ENCODE data around the gene TMEM208. TPM values are rescaled to one million over a fixed set of nuclear protein-coding genes. Genes with fewer than 3 reads are reported as not detected.

TMEM208 gene
- polyA plus RNA-seq, 3 donors, result 45.4 to 130 (median 117) TPM

DNA sequence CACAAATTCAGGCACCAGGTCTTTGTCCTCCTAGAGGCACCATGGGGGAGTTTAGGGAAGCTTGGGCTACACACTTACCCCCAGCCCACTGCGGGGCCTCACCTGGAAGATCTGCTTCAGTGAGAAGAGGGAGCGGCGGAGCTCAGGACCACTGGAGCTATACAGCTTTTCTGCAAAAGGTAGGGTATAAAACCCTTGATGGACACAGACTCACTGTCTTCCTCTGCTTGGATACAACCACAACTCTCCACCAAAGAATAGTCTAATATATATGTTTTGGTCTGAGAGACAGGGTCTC is 11.3 kb downstream of the TMEM208 start:
- H3K4me1 ChIP-seq (ENCODE audit: control insufficient read depth in 1 of 2, insufficient read depth in 2 of 2, low read length in 2 of 2), result peaks cover 21 to 22% of the 10 kb centered on the region in 2 donors
- peaks cover 68 to 84% of the 10 kb centered on the region in 2 donors for H3K36me3 Mint-ChIP-seq
- no CpG with 5 or more reads among the region's 3 CpGs for WGBS (ENCODE audit: insufficient coverage)
- peaks cover 60% of the 10 kb centered on the region for H4K20me1 ChIP-seq (ENCODE audit: insufficient read depth, low read length)
- no peaks in the 10 kb centered on the region for H3K9me3 ChIP-seq (replicated peaks in 1 of 2; ENCODE audit: control insufficient read depth in 1 of 2, insufficient read depth in 1 of 2, low read length in 2 of 2)
- no peak overlapping the region for H3K4me2 ChIP-seq (replicated peaks; ENCODE audit: extremely low read depth, low read length, poor library complexity, severe bottlenecking)
- peaks cover 0 to 4% (median 2%) of the 10 kb centered on the region in 3 donors for H3K27me3 Mint-ChIP-seq (ENCODE audit: low read depth in 3 of 3)
- H3K36me3 ChIP-seq (replicated peaks in 1 of 2; ENCODE audit: control insufficient read depth in 1 of 2, insufficient read depth in 2 of 2, low read length in 2 of 2), result peaks cover 58 to 74% of the 10 kb centered on the region in 2 donors
- no peak for DNase-seq
- H3K4me3 ChIP-seq (replicated peaks in 1 of 3; ENCODE audit: low read depth in 2 of 3, low read length in 3 of 3), result no peak overlapping the region
- no peak overlapping the region for H3K27ac ChIP-seq (ENCODE audit: low read depth in 1 of 2, low read length in 2 of 2)
- H3K27ac Mint-ChIP-seq, result no peak overlapping the region
- H3K27me3 ChIP-seq (ENCODE audit: control insufficient read depth in 2 of 2, insufficient read depth in 2 of 2, low read length in 2 of 2), result no peaks in the 10 kb centered on the region
- peaks cover 0 to 3% (median 0%) of the 10 kb centered on the region in 7 donors for H3K9me3 Mint-ChIP-seq
- H2AFZ ChIP-seq (ENCODE audit: insufficient read depth, low read depth, low read length, poor library complexity, severe bottlenecking), result no peak overlapping the region
- TF ChIP-seq, protein P1, sequence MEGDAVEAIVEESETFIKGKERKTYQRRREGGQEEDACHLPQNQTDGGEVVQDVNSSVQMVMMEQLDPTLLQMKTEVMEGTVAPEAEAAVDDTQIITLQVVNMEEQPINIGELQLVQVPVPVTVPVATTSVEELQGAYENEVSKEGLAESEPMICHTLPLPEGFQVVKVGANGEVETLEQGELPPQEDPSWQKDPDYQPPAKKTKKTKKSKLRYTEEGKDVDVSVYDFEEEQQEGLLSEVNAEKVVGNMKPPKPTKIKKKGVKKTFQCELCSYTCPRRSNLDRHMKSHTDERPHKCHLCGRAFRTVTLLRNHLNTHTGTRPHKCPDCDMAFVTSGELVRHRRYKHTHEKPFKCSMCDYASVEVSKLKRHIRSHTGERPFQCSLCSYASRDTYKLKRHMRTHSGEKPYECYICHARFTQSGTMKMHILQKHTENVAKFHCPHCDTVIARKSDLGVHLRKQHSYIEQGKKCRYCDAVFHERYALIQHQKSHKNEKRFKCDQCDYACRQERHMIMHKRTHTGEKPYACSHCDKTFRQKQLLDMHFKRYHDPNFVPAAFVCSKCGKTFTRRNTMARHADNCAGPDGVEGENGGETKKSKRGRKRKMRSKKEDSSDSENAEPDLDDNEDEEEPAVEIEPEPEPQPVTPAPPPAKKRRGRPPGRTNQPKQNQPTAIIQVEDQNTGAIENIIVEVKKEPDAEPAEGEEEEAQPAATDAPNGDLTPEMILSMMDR (IDR thresholded peaks at IDR 0.05), result no peak
- H3K4me3 Mint-ChIP-seq, result no peak overlapping the region
- intact Hi-C loops (cut with micrococcal nuclease), result no loop called here
- no peak overlapping the region for H3K9ac ChIP-seq (ENCODE audit: insufficient read depth, low read length, poor library complexity, severe bottlenecking)
- H3K4me1 Mint-ChIP-seq, result peaks cover 29% of the 10 kb centered on the region
- H3K79me2 ChIP-seq (ENCODE audit: insufficient read depth, low read length), result peaks cover 28% of the 10 kb centered on the region

DNA sequence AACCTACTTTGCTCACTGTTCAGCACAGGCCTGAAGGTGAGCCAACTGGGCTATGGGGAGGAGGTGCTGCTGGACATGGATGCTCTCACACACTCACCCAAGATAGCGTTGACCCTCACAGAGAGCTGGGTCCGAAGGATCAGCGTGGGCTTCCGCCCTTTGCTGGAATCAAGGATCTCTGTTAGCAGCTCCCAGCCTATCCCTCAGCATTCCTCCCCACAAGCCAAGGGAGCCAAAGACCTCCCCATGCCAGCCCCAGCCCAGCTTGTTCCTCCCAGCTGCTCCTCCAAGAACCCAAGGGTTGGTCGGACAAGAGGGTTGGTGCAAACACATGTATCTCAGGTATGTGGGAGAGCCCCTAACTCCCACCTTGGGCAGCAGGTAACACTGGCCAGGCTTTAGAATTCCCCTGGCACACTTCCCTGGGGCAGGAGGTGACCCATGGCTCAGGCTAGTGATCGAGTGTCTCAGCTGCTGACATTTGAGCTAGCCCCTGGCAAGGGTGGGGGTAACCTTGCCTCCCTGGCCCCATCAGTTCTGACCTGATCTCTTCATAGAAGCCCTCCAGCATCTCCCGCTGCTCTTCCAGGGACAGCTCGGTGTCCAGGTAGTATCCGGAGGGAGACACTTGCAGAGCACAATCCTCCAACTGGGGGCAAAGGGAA is 12.0 kb downstream of the TMEM208 start:
- Mint-ChIP-seq H3K4me3 (no peak overlapping the region), H3K4me1 (peaks cover 36% of the 10 kb centered on the region), H3K9me3 (peaks cover 0 to 3% (median 0%) of the 10 kb centered on the region in 7 donors), H3K36me3 (peaks cover 61 to 77% of the 10 kb centered on the region in 2 donors), H3K27me3 (ENCODE audit: low read depth in 3 of 3) (peaks cover 0 to 4% (median 2%) of the 10 kb centered on the region in 3 donors), H3K27ac (no peak overlapping the region)
- Histone ChIP-seq H3K27ac (ENCODE audit: low read depth in 1 of 2, low read length in 2 of 2) (no peak overlapping the region), H3K36me3 (replicated peaks in 1 of 2; ENCODE audit: control insufficient read depth in 1 of 2, insufficient read depth in 2 of 2, low read length in 2 of 2) (peaks cover 53 to 67% of the 10 kb centered on the region in 2 donors), H3K9ac (ENCODE audit: insufficient read depth, low read length, poor library complexity, severe bottlenecking) (no peak overlapping the region), H2AFZ (ENCODE audit: insufficient read depth, low read depth, low read length, poor library complexity, severe bottlenecking) (no peak overlapping the region), H3K4me1 (ENCODE audit: control insufficient read depth in 1 of 2, insufficient read depth in 2 of 2, low read length in 2 of 2) (peaks cover 28 to 29% of the 10 kb centered on the region in 2 donors), H3K79me2 (ENCODE audit: insufficient read depth, low read length) (peaks cover 34% of the 10 kb centered on the region), H3K9me3 (replicated peaks in 1 of 2; ENCODE audit: control insufficient read depth in 1 of 2, insufficient read depth in 1 of 2, low read length in 2 of 2) (no peaks in the 10 kb centered on the region), H3K27me3 (ENCODE audit: control insufficient read depth in 2 of 2, insufficient read depth in 2 of 2, low read length in 2 of 2) (no peaks in the 10 kb centered on the region), H4K20me1 (ENCODE audit: insufficient read depth, low read length) (peaks cover 60% of the 10 kb centered on the region), H3K4me2 (replicated peaks; ENCODE audit: extremely low read depth, low read length, poor library complexity, severe bottlenecking) (no peak overlapping the region), H3K4me3 (replicated peaks in 1 of 3; ENCODE audit: low read depth in 2 of 3, low read length in 3 of 3) (no peak overlapping the region)
- 97% methylated on average over 8 of the region's 9 CpGs for WGBS (ENCODE audit: insufficient coverage)
- TF ChIP-seq, protein P1 (IDR thresholded peaks at IDR 0.05), result no peak
- intact Hi-C loops (cut with micrococcal nuclease), result no loop called here
- no peak for DNase-seq

Data from CD14-positive monocyte (primary cell).